Activated CD4-positive, alpha-beta T cell treated with anti-CD3 and anti-CD28 coated beads, Interleukin-2, amount 10 ng/mL, durations not matched to agents 24 days and 14 days (primary cell): ENCODE results near the gene PLCG1. TPM values are rescaled to one million over a fixed set of nuclear protein-coding genes. Genes with fewer than 3 reads are reported as not detected.
"Not testable (repeated sequence)": the region's sequence is repeated elsewhere in the genome, so short reads cannot be mapped to it uniquely, and the experiment has no call there.

ENCODE experiments used
- DNase-seq: peaks from one replicate; pipeline ENCODE4 v3.0.0; 2022
- H3K27ac Mint-ChIP-seq: one replicate; pipeline ENCODE4 v1.8.0; 2022; ENCODE audit warnings: mild to moderate bottlenecking, mixed read lengths
- H3K27me3 Mint-ChIP-seq: one replicate; pipeline ENCODE4 v1.8.0; 2022; ENCODE audit warnings: mixed read lengths
- H3K36me3 Mint-ChIP-seq: one replicate; pipeline ENCODE4 v1.8.0; 2022; ENCODE audit warnings: low read depth, mild to moderate bottlenecking, mixed read lengths
- H3K4me1 Mint-ChIP-seq: one replicate; pipeline ENCODE4 v1.8.0; 2021; ENCODE audit warnings: mixed read lengths
- H3K4me3 Mint-ChIP-seq: one replicate; pipeline ENCODE4 v1.8.0; 2022; ENCODE audit warnings: mild to moderate bottlenecking, moderate library complexity, mixed read lengths
- H3K9me3 Mint-ChIP-seq: one replicate; pipeline ENCODE4 v1.8.0; 2021; ENCODE audit warnings: mixed read lengths
- intact Hi-C: fragments of 100-400 bp; cut with micrococcal nuclease; formaldehyde crosslinking; loops from one replicate; pipeline ENCODE4 v1.15.1; 2023
- total RNA-seq: library from RNA; stranded (reverse); gene quantifications from 2 replicates; pipeline ENCODE4 v1.2.3, GENCODE V29; 2022

The PLCG1 gene
- total RNA-seq, 1 donor from 2014 or later = 255 TPM

DNA sequence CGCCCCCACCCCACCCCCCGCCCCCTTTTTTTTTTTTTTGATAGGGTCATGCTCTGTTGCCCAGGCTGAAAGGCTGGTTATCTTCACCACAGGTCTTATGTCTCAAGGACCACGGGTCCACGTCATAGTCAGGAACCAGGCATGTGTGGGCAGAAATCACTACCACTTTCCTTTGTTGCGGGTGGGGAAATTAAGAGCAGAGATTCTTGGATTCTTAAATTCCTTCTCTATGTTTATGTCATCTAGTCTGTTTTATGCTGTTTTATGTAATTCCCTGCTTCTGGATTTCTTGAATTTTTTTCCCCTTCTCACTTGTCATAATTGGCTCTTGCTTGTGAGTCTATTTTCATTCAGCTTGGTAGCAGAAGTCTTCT, 25.8 kb upstream of the PLCG1 start:
- Mint-ChIP-seq H3K36me3 (peaks cover 73% of the 10 kb centered on the region), H3K4me1 (peaks cover 7% of the 10 kb centered on the region), H3K27ac (peak overlapping the region; percentile 27), H3K9me3 (no peaks in the 10 kb centered on the region), H3K4me3 (no peak overlapping the region), H3K27me3 (no peaks in the 10 kb centered on the region)
- intact Hi-C loops = no loop called here
- no peak for DNase-seq

DNA sequence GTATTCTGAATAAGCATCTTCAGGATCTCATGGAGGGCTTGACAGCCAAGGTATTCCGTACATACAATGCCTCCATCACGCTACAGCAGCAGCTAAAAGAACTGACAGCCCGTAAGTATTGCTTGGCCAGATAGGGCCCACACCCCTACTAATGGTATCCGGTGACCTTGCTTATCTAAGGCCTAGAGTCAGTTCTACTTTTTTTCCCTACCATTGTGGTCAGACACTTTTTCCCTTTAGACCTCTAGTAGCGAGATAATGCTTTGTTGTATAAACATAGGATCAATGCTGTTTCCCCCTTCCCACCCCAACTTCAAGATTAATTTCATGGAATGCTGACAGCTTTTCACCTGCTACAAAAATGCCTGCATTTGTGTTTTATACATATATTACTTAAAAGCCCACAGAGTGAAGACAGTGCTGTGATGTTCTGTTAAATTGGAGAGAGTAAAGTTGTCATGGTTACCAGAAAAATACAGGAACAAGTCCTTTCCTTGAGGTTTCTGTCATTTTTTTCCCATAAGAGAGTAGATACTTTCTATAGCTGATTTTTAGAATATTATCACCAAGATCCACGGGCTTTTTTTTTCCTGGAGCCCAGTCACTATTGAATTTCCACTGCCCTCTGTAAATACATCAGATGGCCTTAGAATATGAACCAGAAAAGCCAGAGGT, 20.9 kb upstream of the PLCG1 start:
- intact Hi-C loops = no loop called here
- Mint-ChIP-seq H3K27me3 (no peaks in the 10 kb centered on the region), H3K9me3 (no peaks in the 10 kb centered on the region), H3K4me3 (no peak overlapping the region), H3K36me3 (peaks cover 76% of the 10 kb centered on the region), H3K4me1 (peaks cover 15% of the 10 kb centered on the region), H3K27ac (no peak overlapping the region)
- no peak for DNase-seq

DNA sequence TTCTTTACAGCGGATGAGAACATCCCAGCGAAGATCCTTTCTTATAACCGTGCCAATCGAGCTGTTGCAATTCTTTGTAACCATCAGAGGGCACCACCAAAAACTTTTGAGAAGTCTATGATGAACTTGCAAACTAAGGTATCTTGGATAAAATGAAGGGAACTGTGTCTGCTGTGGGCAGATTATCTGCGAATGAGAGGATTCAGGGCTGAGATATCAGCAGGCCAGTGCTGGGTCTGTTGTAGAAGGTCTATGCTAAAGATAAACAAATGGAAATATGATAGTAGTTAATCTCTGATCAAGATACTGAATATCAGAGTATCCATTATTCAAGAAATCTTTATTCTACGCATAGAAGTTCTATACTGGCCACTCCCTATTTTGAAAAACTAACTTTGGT, 19.2 kb upstream of the PLCG1 start:
- H3K27ac Mint-ChIP-seq, DNase-seq, H3K4me3 Mint-ChIP-seq, H3K9me3 Mint-ChIP-seq, intact Hi-C loops, H3K27me3 Mint-ChIP-seq: not testable (repeated sequence)
- peaks cover 77% of the 10 kb centered on the region for H3K36me3 Mint-ChIP-seq
- peaks cover 18% of the 10 kb centered on the region for H3K4me1 Mint-ChIP-seq

DNA sequence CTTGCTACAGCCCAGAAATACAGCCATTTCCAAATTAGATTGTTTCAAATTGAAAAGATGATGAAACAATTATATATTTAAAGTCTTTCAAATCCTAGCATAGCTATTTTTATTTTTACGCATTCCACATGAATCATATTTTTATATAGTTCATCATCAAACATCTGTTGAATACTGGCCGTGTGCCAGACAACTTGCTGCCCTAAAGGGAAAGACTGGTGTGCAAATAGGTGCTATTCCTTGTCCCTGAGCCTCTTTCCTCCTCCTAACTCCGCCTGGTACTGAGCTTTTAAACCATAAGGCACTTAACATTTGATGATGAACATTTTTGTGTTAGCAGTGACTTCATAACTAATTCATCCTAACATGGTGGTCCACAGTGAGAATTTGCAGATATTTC, 18.7 kb upstream of the PLCG1 start:
- H3K36me3 Mint-ChIP-seq = peaks cover 77% of the 10 kb centered on the region
- no peak for DNase-seq
- H3K27ac Mint-ChIP-seq = no peak overlapping the region
- H3K4me1 Mint-ChIP-seq = peaks cover 18% of the 10 kb centered on the region
- H3K4me3 Mint-ChIP-seq = no peak overlapping the region
- H3K27me3 Mint-ChIP-seq = no peaks in the 10 kb centered on the region
- intact Hi-C loops = no loop called here
- H3K9me3 Mint-ChIP-seq = no peaks in the 10 kb centered on the region

DNA sequence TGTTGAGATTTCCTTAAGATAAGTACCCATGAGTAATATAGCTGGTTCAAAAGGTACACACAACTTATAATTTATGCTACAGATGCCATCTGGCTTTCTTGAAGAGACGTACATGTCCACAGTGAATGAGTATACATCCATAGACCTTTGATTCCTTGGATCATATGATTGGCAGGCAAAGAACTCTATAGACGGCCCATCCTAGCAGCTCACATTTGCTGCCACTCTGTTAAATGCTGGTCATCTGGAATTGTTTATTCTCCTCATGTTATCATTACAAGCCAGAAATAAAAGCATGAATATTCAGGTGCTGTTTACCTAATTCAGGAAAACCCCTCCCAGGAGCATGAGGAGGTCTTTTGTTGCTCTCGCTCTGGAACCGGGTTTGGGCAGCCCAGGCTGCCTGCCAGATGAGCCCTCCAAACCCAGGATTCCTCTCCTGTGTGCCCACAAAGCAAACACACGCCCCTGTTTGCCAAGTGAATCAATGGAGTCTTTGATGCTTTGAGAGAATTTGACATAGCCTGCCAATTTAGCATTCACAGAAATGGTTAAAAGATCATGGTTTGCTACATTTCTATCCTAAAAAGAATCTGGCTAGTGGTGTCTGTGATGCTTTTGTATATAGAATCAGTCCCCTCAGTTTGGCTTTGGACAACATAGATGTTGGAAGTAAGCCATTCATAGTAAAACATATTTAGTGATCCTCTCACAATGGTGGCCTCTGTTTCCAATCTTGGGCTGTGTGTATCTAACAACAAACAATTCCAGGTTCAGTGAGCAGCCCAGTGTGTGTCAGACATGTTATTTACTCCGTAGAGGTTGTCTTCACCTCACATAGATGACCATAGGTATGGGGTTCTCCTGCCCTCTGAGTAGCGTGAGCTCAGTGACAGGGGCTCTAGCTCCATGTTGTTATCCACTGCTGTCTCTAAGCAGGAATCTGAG, 17.5 kb upstream of the PLCG1 start:
- intact Hi-C loops = no loop called here
- Mint-ChIP-seq H3K27me3 (no peaks in the 10 kb centered on the region), H3K9me3 (no peaks in the 10 kb centered on the region), H3K4me1 (peaks cover 17% of the 10 kb centered on the region), H3K27ac (peak overlapping the region; percentile 35), H3K36me3 (peaks cover 75% of the 10 kb centered on the region), H3K4me3 (no peak overlapping the region)
- peak; percentile 51 for DNase-seq

DNA sequence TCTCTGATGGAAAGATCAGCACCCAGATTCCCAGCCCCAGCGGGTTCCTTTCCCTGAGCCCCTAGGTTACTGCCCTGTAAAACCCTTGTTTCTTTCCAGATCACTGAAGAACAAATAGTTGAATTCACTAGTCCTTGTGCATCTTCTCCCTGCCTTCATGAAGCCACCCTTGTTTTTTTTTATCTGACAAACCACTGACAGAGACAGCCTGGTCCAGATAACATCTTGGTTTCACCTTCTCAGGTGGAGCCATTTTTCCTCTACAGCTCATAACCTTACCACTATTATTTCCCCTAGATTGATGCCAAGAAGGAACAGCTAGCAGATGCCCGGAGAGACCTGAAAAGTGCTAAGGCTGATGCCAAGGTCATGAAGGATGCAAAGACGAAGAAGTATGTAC, 15.9 kb upstream of the PLCG1 start:
- Mint-ChIP-seq H3K36me3 (peaks cover 75% of the 10 kb centered on the region), H3K9me3 (no peaks in the 10 kb centered on the region), H3K27me3 (no peaks in the 10 kb centered on the region), H3K4me3 (no peak overlapping the region), H3K4me1 (peaks cover 19% of the 10 kb centered on the region), H3K27ac (peak overlapping the region; percentile 27)
- peak; percentile 54 for DNase-seq
- intact Hi-C loops = no loop called here

DNA sequence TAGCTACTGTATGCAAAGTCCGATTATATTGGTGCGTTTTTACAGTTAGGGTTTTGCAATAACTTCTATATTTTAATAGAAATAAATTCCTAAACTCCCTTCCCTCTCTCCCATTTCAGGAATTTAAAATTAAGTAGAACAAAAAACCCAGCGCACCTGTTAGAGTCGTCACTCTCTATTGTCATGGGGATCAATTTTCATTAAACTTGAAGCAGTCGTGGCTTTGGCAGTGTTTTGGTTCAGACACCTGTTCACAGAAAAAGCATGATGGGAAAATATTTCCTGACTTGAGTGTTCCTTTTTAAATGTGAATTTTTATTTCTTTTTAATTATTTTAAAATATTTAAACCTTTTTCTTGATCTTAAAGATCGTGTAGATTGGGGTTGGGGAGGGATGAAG, 13.7 kb upstream of the PLCG1 start:
- no peak for DNase-seq
- H3K4me1 Mint-ChIP-seq = peaks cover 19% of the 10 kb centered on the region
- H3K4me3 Mint-ChIP-seq = no peak overlapping the region
- H3K9me3 Mint-ChIP-seq = no peaks in the 10 kb centered on the region
- no peaks in the 10 kb centered on the region for H3K27me3 Mint-ChIP-seq
- intact Hi-C loops = no loop called here
- H3K27ac Mint-ChIP-seq = no peak overlapping the region
- peaks cover 75% of the 10 kb centered on the region for H3K36me3 Mint-ChIP-seq

DNA sequence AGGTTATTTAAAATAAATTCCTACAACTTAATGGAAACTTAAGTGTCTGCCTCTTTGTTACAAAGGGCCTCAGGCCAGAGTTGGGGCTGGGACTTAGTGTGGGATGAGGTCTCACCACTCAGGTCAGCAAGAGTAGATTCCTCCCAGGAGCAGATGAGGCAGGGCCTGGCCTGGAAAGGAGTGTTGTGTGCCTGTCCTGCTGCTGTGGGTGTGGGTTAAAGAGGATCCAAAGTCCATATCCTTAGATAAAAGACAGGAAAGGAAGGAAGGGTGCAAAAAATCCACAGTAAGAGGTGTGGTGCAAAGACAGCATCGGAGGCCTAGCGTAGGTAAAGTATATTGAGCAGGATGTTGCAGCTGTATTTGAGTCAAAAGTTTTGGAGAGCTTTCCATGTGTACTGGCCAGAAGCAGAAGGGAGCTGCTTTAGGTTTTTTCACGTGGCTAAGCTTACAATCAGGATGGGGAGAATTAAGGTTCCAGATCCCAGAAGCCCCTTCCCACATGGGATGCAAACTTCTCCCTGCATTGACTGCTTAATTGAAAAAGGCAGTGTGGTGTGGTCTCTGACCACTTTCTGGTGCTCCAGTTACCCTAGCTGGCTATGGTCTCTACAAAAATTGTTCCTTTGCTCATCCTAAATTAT, 12.8 kb upstream of the PLCG1 start:
- H3K4me1 Mint-ChIP-seq = peaks cover 19% of the 10 kb centered on the region
- peaks cover 73% of the 10 kb centered on the region for H3K36me3 Mint-ChIP-seq
- H3K9me3 Mint-ChIP-seq = no peaks in the 10 kb centered on the region
- no peaks in the 10 kb centered on the region for H3K27me3 Mint-ChIP-seq
- DNase-seq = no peak
- H3K4me3 Mint-ChIP-seq = no peak overlapping the region
- no peak overlapping the region for H3K27ac Mint-ChIP-seq
- intact Hi-C loops = no loop called here

DNA sequence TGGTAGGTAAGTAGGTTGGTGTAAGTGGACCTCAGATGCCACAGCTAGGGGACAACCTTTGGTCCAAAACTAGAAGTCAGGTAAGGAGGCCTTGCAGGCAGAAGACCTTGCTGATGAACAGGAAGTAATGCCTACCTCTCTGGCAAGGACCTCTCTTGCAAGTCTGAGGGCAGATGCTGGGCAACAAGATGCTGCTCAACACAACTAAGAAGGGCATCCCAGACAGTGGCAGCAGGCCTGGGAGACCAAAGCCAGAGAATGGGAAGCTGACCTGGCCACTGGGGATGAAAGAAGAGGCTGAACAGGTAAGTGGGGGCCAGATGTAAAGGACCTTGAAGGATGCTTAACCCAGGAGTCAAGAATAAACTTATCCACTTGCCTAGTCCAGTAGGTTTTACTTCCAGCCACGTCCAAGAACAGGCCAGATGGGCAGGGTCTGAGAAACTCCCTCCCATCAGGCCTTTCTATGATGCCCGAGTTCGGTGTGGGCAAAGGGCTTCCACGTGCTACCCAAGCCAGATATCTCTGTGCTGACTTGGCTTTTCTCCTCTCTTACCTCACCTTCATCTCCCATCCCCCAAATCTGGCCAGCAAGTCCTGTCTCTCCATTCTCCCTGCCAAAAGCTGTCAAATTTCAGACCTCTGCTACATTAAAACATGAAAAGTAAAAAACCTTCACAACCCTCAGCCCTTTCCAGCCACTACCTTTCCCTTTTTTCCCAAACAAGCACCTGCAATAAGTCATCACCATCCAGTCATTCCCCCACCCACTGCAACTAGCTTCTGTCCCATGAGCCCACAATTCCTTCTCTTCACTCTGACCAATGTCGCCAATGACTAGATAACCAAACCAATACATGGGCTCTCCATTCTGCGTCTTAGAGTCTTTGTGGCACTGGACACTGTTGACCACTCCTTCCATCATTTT, 11.5 kb upstream of the PLCG1 start:
- H3K9me3 Mint-ChIP-seq = no peaks in the 10 kb centered on the region
- no peaks in the 10 kb centered on the region for H3K27me3 Mint-ChIP-seq
- H3K27ac Mint-ChIP-seq = peak overlapping the region; percentile 42
- H3K36me3 Mint-ChIP-seq = peaks cover 67% of the 10 kb centered on the region
- no peak overlapping the region for H3K4me3 Mint-ChIP-seq
- DNase-seq = no peak
- H3K4me1 Mint-ChIP-seq = peaks cover 17% of the 10 kb centered on the region
- intact Hi-C loops = no loop called here

DNA sequence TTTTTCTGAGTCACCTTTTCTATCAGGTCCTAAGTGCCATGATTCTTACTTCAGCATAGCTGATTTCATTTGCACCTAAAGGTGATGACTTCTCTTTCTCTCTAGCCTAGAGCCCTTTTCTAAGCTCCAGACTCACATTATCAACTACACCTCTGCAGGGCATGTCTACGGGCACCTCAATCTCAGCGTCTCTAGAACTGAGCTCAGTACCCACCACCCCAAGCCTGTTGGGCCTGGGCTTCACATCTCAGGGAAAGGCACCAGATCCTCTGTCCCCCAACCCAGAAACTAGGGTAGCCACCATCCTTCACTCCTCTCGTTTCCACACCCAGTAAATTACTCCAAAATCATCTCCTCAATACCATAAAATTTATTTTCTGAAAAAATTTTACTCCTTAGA, 10.6 kb upstream of the PLCG1 start:
- intact Hi-C loops = no loop called here
- no peaks in the 10 kb centered on the region for H3K27me3 Mint-ChIP-seq
- H3K27ac Mint-ChIP-seq = peak overlapping the region; percentile 6
- peaks cover 59% of the 10 kb centered on the region for H3K36me3 Mint-ChIP-seq
- peaks cover 13% of the 10 kb centered on the region for H3K4me1 Mint-ChIP-seq
- H3K4me3 Mint-ChIP-seq = no peak overlapping the region
- DNase-seq = no peak
- H3K9me3 Mint-ChIP-seq = no peaks in the 10 kb centered on the region

DNA sequence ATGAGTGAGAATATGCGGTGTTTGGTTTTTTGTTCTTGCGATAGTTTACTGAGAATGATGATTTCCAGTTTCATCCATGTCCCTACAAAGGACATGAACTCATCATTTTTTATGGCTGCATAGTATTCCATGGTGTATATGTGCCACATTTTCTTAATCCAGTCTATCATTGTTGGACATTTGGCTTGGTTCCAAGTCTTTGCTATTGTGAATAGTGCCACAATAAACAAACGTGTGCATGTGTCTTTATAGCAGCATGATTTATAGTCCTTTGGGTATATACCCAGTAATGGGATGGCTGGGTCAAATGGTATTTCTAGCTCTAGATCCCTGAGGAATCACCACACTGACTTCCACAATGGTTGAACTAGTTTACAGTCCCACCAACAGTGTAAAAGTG, 9.0 kb upstream of the PLCG1 start:
- H3K27me3 Mint-ChIP-seq, H3K27ac Mint-ChIP-seq, DNase-seq, intact Hi-C loops, H3K4me3 Mint-ChIP-seq, H3K9me3 Mint-ChIP-seq: not testable (repeated sequence)
- Mint-ChIP-seq H3K4me1 (peaks cover 14% of the 10 kb centered on the region), H3K36me3 (peaks cover 44% of the 10 kb centered on the region)

DNA sequence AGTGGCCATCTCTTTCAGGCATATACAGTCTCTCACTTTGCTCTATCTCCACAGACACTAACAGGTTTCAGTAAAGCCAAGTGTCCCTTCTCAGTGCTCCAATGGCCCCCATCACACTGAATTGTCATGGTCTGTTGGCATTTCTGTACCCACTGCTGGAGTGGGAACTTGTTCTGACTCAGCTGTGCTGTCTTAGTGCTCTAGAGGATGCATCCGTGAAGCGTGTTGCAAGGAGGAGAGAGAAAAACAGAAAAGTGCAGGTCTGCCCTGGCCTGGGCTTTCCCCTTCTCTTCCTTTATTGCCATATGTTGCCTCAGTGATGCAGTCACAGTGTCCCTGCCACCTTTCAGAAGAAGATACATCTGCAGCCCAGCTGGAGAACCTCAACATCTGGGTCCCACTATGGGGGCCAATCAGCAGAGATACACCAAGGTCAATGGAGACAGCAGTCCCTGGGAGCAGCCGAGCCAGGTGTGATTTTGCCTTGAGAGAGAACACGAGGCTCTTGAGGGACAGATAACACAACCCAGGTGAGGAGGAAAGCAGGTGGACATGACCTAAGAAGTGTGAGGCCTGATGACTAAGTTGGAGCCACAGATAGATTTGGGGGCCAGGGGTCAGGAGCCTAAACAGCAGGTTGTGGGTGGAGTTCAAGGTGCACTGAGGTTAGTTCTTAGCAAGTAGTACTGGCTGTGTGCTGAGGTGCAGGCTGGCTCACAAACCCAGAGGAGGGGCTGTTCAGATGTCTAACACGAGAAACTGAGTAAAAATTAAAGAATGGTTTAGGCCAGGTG, 5.6 kb upstream of the PLCG1 start:
- Mint-ChIP-seq H3K36me3 (peaks cover 17% of the 10 kb centered on the region), H3K4me3 (no peak overlapping the region), H3K9me3 (no peaks in the 10 kb centered on the region), H3K27me3 (no peaks in the 10 kb centered on the region), H3K27ac (peak overlapping the region; percentile 68), H3K4me1 (peaks cover 38% of the 10 kb centered on the region)
- intact Hi-C loops = loop anchor here (10.0 kb wide), 1 partner anchor 563 kb away; no protein-coding TSS in a partner anchor
- DNase-seq = no peak

DNA sequence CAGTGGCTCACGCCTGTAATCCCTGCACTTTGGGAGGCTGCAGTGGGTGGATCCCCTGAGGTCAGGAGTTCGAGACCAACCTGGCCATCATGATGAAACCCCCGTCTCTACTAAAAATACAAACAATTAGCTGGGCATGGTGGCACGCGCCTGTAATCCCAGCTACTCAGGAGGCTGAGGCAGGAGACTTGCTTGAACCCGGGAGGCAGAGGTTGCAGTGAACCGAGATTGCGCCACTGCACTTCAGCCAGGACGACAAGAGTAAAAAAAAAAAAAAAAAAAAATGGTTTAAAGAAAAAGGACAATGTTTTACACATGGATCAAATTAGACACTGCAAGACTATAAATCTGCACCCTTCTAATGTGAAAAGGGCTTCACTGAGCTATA, 5.0 kb upstream of the PLCG1 start:
- Mint-ChIP-seq H3K4me1 (peaks cover 38% of the 10 kb centered on the region), H3K27ac (peak overlapping the region; percentile 68), H3K36me3 (peaks cover 12% of the 10 kb centered on the region)
- H3K27me3 Mint-ChIP-seq, H3K4me3 Mint-ChIP-seq, H3K9me3 Mint-ChIP-seq, DNase-seq: not testable (repeated sequence)
- intact Hi-C loops = loop anchor here (10.0 kb wide), 1 partner anchor 562 kb away; no protein-coding TSS in a partner anchor
